ENCODE data around the gene SFT2D2.
A peak's percentile ranks its signal among the peaks of the same experiment; 100 is the strongest.

SFT2D2 gene

GRCh38 chr1:168223681-168224540 lies 1.9 kb upstream of the SFT2D2 start:
- peak; percentile 74 for DNase-seq

GRCh38 chr1:168224991-168225390 lies 813 bp upstream of the SFT2D2 start:
- no peak for DNase-seq

- no peak for DNase-seq
Measured at GRCh38 chr1:168227620-168228019, 1.8 kb downstream of the SFT2D2 start.

- DNase-seq = no peak
Measured at GRCh38 chr1:168229893-168230292, 4.1 kb downstream of the SFT2D2 start.

- no peak for DNase-seq
Measured at GRCh38 chr1:168230709-168231108, 4.9 kb downstream of the SFT2D2 start.

GRCh38 chr1:168234846-168235547 lies 9.2 kb downstream of the SFT2D2 start:
- peak; percentile 43 for DNase-seq

GRCh38 chr1:168235548-168235885 lies 9.7 kb downstream of the SFT2D2 start:
- DNase-seq = peak; percentile 43

- DNase-seq = no peak
Measured at GRCh38 chr1:168235937-168236336, 10.1 kb downstream of the SFT2D2 start.

GRCh38 chr1:168236836-168237611 lies 11.2 kb downstream of the SFT2D2 start:
- DNase-seq = no peak

- DNase-seq = no peak
Measured at GRCh38 chr1:168243198-168243597, 17.4 kb downstream of the SFT2D2 start.

- no peak for DNase-seq
Measured at GRCh38 chr1:168243636-168244212, 17.9 kb downstream of the SFT2D2 start.

- no peak for DNase-seq
Measured at GRCh38 chr1:168245042-168245441, 19.2 kb downstream of the SFT2D2 start.

GRCh38 chr1:168246506-168246905 lies 20.7 kb downstream of the SFT2D2 start:
- no peak for DNase-seq

- DNase-seq = no peak
Measured at GRCh38 chr1:168252204-168252733, 26.5 kb downstream of the SFT2D2 start.

GRCh38 chr1:168256164-168256563 lies 30.4 kb downstream of the SFT2D2 start:
- no peak for DNase-seq

- DNase-seq = no peak
Measured at GRCh38 chr1:168257397-168257796, 31.6 kb downstream of the SFT2D2 start.

- DNase-seq = no peak
Measured at GRCh38 chr1:168259567-168259966, 33.8 kb downstream of the SFT2D2 start.

GRCh38 chr1:168260393-168260792 lies 34.6 kb downstream of the SFT2D2 start:
- DNase-seq = no peak

GRCh38 chr1:168261390-168261789 lies 35.6 kb downstream of the SFT2D2 start:
- DNase-seq = peak; percentile 84

GRCh38 chr1:168263130-168263529 lies 37.3 kb downstream of the SFT2D2 start:
- no peak for DNase-seq

- no peak for DNase-seq
Measured at GRCh38 chr1:168264296-168264695, 38.5 kb downstream of the SFT2D2 start.

GRCh38 chr1:168265596-168265995 lies 39.8 kb downstream of the SFT2D2 start:
- no peak for DNase-seq

GRCh38 chr1:168266644-168267186 lies 40.9 kb downstream of the SFT2D2 start:
- DNase-seq = no peak

Data from fibroblast of skin of right quadriceps (primary cell).